Hematopoietic multipotent progenitor cell treated with erythropoietin and hydrocortisone succinate and interleukin-3 and kit ligand, for 8 days (in vitro differentiated cells): ENCODE data around the gene GPR78.

ENCODE experiments used
- DNase-seq: peaks from one replicate; pipeline ENCODE4 v3.0.0-alpha.2; 2015

The GPR78 gene, protein sequence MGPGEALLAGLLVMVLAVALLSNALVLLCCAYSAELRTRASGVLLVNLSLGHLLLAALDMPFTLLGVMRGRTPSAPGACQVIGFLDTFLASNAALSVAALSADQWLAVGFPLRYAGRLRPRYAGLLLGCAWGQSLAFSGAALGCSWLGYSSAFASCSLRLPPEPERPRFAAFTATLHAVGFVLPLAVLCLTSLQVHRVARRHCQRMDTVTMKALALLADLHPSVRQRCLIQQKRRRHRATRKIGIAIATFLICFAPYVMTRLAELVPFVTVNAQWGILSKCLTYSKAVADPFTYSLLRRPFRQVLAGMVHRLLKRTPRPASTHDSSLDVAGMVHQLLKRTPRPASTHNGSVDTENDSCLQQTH

DNA sequence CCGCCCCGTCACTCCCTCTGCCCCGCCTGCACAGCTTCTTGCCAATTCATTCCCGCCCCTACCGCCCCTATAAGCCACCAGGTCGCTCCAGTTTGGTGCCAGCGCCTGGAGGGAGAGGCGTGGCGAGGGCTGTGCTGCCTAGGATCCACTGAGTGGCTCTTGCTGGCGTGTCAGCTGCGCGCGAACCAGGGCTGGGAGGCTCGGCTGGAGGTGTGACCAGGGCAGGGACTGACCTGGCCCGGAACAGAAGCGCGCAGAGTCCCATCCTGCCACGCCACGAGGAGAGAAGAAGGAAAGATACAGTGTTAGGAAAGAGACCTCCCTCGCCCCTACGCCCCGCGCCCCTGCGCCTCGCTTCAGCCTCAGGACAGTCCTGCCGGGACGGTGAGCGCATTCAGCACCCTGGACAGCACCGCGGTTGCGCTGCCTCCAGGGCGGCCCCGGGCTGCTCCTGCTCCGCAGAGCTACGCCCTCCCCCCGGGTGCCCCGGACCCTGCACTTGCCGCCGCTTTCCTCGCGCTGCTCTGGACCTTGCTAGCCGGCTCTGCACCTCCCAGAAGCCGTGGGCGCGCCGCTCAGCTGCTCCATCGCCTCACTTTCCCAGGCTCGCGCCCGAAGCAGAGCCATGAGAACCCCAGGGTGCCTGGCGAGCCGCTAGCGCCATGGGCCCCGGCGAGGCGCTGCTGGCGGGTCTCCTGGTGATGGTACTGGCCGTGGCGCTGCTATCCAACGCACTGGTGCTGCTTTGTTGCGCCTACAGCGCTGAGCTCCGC, at the start of gene GPR78:
GPR78 (plus strand) TSS at position 72 of the 773 bp plus-strand sequence; CDS start at position 663, 591 bp downstream.
- DNase-seq = peak; percentile 32

DNA sequence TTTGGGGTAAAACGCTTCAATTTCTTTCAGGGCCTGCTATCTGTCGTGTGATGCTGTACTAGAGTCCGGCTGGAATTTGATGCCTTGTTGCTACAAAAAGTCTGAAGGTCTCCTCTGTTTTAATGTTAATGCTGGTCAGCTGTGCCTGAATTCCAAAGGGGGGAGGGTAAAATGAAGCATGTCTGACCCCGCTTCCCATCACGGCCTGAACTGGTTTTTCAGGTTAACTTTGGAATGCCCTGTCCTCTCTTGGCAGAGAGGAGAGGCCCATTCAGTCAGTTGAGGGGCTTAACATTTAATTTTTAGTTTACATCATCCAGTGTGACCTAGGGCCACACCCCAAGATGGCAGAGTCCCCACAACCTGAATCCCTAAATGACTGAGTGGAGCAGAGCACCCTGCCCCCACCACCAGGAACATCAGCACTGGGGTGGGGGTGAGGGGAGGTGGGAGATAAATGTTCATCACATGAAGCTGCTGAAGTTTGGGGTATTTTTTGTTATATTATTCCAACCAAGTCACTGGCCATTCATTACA, 47.9 kb upstream of the GPR78 start:
- DNase-seq = no peak

DNA sequence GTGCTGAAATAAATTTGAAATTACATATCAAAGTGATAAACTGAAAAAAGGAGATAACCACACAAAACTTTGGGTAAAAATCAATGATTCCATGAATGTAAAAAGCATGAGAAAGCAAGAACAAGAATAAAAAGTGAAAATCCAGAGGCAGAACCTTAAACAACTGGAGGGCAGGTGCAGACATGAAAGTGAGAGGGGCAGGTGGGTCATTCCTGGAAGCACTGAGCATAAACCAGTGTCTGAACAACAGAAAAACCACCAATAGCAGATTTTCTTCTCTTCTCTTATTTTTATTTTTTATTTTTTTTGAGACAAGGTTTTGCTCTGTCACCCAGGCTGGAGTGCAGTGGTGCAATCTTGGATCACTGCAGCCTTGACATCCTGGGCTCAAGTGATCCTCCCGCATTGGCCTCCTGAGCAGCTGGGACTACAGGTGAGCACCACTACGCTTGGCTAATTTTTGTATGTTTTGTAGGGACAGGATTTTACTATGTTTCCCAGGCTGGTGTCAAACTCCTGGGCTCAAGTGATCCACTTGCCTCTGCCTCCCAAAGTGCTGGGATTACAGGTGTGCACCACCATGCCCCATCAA, 46.8 kb upstream of the GPR78 start:
- DNase-seq = no peak

DNA sequence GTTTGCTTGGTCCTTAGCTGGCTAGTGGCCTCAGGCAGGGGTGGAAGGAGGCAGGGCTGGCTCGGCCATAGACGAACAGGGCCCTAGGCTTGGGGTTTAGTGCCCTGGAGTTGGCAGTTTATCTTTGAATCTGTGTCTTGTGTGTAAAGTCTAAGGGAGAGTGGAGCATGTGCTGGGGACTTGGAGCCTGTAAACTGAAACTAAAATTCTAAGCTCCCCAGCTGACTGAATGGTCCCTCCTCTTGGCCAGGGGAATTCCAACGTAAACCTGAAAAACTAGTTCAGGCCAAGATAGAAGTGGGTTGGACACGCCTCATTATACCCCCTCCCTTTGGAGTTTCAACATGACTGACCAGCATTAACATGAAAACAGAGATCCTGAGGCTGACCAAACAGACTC, 46.1 kb upstream of the GPR78 start:
- DNase-seq = no peak

DNA sequence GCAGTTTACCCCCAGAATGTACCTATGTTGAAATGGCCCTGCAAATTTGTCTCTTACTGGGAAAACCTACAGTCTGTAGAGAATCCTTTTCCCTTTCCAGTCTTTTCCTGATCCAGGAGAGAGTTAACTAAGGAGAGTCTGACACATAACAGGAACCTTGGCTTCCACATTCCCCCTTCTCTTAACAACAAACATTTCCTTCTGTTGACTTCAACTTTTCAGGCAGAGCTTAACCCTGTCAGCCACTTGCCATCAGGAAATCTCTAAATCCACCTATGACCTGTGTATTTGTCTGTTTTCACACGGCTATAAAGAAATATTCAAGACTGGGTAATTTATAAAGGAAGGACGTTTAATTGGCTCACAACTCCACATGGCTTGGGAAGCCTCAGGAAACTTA, 45.6 kb upstream of the GPR78 start:
- DNase-seq = no peak

DNA sequence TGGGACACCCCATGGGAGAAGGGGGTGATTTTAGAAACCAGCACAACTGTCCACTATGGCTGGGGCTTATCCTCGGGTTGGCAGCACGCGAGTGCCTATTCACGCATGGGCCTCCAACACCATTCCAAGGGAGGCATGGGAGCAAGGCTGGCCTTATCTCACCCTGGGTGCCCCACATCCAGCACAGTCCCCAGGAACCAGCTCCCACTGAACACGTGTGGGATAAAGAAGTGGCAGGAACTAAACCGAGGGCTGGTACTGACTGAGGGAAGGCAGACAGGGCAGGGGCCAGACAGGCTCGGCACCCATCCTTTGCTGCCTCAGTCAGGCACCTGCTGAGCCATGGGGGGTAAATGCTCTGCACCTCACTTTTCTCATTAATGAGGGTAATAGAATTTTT, 43.7 kb upstream of the GPR78 start:
- DNase-seq = no peak

DNA sequence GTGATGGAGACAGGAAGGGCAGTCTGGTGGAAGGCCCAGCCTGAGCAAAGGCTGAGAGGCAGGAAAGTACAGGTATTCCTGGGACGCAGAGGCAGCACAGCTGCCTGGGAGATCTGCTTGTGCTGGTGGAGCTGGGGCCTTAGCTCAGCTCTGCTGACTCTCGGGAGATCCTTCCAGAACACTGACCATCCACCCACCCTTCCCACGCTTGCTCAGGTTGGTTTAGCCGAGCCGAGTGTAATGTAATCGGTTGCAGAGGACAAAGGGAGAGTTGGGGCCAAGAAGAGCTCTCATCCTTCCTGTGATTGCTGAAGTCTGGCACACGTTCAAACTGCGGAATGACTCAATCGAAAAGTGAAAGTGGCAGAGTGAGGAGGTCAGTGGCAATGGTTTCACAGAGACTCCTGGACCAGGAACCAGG, 43.1 kb upstream of the GPR78 start:
- no peak for DNase-seq

DNA sequence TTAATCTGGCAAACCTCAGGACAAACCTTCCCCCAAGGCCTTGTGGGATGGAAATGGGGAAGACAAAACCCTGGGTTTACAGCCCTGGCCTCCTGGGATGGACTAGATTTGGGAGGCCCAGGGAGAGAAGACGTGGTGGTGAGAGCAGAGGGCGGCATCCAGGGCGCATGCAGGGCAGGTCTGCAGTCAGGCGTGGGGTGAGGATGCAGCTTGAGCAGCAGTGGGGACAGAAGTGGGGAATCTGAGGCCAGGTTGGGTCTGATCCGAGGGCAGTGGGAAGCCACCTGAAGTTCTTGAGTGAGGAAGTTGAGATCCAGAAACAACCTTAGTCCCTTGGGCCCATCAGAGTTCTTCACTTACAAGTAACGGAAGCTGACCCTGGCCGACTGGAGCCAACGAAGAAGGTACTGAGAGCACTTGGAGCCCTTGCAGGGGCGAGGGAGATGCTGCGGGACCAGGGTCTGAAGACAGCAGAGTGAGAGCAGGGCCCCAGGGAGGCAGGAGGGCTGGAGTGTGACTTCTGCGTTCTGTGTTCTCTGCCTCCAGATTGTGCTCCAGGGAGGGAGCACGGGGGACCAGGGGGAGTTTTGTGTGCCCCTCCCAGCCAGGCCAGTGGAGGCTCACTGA, 42.0 kb upstream of the GPR78 start:
- DNase-seq = no peak

DNA sequence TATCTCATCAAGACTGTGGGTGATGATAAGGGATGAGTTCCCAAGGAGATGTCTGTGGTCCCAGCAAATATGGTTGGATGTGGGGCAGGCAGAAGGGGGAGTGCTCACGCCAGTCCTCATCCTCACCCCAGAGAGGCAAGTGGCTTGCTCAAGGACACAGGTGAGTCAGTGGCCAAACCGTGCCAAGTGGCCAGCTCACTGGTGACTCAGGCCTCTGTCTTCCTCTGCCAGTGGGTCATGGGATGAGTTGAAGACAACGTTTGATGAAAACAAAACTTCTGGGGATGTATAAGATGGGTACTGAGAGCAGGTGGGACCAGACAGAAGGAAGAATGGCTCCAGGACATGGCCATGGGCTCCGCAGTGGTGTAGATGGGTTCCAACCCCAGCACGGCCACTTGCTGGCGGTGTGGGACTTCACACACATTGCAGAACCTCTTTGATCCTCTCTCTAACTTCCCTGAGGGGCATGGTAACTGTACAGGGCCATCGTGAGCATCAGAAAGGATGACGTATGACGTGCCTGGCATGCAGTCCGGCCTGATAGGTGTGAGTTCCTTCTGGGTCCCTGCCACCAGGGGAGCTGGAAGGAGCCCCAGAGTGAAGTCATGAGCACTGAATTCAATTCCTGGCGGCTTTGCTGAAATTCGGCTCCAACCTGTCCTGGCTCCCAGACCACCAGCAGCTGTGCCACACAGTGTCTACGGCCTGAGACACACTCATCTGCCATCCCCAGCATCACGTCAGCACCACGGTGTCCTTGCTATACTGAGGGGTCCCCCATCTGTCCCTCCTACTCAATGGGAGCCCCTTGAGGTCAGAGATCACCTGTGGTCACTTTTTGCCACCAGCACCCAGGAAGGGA, 41.3 kb upstream of the GPR78 start:
- no peak for DNase-seq

DNA sequence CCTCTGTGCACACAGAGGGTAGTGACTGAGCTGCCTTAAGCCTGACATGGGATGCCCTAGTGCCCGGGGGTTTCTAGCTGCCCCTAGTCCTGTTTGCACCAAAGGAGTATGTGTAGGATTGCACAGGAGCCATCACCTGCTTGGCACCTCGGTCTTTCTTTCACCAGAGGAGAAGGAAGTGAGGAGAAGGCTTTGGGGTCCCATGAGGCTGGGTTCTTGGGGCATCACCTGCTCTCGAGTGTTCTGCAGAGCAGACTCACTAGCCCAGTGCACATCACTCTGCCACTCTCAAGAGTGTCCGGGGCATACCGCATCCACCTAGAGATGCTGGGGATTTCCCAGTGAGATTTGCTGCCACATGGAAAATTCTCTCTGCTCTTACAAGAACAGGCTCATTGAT, 40.5 kb upstream of the GPR78 start:
- no peak for DNase-seq

DNA sequence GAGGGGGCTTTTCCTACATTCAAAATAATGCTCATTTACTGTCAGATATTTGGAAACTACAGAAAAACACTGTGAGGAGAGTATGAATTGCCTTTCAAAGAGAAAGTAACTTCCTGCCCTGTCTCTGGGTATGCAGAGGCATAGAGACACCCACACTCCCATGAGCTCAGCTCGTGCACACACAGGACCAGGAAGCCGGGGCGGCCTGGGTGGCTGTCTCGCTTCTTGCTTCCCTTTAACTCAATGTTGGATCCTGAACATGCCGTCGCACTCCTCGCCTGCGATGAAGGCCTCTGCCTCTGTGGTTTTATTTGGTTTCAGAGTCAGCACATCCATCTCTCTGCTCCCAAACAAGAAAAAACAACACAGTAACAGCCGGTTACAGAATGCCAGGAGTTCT, 40.1 kb upstream of the GPR78 start:
- DNase-seq = no peak

DNA sequence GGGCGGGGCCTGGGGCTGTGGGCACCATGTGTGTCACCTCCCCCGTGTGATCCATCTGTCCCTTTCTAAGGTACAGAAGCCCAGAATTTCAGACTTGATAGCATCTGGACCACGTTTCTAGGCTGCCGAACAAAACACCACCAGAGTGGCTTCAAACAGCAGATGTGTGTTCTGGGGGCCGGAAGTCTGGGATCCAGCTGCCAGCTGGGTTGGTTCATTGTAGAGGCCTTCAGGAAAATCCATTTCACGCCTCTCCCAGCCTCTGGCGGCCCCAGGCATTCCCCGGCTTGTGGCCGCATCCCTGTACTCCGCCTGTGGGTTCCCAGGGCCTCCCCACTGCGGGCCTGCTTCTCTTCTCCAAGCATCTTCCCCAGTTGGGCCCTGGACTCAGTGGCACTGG, 39.6 kb upstream of the GPR78 start:
- DNase-seq = no peak

DNA sequence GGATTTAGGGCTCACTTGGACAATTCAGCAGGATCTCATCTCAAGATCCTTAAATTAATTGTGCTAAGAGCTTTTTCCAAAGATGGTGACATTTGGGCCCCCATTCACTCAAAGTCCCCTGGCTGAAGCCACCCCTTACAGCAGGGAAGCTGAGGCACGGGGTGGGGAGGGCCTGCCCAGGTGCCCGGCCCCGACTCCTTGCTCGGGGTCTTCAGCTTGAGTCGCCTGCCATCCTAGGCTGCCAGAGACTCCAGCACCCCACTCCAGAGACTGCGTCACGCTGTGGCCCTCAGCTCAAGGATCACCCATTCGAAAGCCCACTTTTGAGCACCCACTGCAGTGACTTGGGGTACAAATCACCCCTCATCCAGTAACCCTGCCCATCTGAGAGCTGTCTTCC, 39.2 kb upstream of the GPR78 start:
- no peak for DNase-seq

DNA sequence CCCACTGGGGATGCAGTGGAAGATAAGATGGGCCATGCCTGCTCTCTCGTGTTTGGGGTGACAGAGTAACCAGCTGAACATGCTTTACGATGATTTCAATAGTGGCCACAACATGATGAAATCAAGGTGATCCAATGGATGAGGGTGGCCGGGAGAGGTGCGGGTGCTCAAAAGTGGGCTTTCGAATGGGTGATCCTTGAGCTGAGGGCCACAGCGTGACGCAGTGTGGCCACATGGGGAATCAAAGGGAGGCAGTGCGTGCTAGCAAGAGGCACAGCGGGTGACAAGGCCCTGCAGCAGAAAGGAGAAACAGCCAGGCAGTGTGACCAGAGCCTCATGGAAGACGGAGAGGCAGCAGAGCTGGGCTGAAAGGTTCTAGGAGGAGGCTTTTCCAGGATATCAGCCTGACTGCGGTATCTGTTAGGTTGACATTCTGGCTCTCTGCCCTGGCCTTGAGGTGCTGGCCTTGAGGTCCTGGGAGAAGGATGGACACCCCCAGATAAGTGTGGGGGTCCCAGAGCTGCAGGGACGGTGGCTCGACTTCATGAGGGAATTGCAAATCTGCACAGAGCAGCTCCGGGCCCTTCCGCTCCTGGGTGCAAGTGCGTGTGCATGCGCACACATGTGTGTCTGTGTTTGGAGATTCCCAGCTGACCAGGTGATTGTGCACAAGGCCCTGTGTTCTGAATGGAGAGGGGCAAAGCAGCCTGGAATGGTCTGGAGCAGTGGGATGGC, 38.0 kb upstream of the GPR78 start:
- DNase-seq = no peak

DNA sequence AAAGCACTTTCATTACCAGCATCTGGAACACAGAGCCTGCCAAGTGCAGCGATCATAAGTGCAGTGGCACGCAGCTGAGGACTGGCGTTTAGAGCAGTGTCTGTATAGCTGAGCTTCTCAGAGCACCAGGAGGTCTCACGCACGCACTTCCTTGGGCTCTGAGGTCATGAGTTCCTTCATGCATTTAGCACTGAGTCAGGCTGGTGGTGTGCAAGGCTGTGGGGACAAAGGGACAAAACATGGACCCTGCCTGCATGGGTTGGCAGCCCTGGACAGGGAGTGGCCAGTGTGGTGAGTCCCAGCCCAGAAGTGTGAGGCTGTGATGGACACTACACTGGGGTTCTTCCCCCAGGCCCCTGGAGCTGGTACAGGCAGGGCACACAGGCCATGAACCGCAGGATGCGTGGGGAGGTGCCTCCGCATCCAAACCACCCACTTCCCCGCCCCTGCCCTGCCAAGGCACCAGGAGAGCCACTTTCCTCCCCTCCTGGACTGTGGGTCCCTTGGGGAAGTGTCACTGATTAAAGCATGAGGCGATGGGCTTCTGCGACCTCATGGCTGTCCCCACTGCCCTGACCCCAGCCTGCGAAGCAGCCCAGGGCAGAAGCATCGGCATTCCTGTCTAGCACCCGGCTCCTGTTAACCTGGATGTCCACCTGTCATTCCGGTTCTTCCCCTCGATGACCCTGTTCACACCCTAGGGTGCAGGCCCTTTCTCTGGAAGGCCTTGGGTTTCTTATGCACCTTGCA, 37.2 kb upstream of the GPR78 start:
- DNase-seq = no peak

DNA sequence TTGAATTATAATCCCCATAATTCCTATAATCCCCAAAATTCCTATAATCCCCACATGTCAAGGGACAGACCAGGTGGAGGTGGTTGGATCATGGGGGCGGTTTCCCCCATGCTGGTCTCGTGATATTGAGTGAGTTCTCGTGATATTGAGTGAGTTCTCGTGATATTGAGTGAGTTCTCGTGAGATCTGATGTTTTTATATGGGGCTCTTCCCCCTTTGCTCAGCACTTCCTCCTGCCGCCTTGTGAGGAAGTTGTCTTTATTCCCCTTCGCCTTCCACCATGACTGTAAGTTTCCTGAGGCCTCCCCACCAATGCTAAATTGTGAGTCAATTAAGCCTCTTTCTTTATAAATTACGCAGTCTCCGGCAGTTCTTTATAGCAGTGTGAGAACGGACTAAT, 36.6 kb upstream of the GPR78 start:
- DNase-seq = no peak

DNA sequence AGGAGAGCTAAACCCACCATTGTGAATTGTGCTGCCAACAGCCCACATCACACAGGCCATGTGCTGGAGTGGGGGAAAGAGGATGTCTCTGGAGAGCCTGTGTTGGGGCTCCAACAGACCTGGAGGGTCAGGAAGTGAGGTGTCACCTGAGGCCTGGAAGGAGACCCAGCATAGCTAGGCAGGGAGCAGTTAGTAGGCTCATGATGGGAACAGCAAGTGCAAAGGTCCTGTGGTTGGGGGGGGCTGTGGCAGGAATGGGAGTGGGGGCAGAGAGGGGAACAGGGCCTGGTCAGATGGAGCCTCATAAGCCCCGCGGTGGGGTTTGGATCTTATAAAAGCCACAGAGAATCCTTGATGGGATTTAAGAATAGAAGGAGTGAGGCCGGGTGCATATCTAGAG, 35.9 kb upstream of the GPR78 start:
- DNase-seq = no peak

DNA sequence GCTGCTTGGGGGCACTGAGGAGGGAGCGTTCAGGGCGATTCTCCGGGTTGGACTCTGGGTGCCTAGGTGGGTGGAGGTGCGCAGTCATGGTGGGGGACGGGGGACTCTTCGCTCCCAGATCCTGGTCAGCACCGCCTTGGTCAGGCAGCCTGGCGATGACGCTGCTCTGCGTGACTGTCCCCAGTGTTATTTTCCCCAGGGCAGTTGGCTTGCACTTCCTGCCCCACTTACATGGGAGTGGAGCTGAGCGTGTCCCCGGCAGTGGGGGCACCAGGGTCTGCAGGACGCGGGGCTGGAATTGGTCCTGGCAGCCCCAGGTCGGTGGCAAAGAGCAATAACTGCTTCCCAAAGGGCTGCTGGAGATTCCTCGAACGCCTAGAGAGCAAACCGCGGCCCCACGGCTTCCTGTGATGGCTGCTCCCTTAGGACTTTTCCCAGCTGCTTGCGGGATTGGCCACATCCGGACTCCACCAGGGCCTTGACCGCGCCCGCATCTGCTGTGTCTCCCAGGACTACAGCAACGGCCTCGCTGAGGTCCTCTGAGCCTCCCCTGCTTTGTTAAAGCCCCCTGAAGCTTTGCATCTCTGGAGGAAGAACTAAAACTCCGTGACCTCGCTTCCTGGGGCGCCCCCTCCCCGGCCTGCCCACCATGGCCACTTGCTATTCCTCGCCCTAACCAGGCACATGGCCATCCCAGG, 35.3 kb upstream of the GPR78 start:
- no peak for DNase-seq

DNA sequence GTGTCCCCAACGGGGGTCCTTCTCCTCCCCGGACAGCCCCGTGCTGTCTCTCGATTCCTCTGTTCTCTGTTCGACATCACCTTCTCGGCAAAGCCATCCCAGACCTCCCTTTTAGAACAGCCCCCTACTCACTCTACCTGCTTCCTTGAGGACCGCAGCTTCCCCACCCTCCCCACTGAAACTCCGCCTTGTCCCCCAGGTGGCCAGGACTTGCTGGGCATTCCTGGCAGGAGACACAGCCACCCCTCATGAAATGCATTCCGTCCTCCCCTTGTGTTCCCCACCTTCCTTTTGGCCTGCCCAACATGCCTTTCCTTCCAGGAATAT, 34.8 kb upstream of the GPR78 start:
- no peak for DNase-seq

DNA sequence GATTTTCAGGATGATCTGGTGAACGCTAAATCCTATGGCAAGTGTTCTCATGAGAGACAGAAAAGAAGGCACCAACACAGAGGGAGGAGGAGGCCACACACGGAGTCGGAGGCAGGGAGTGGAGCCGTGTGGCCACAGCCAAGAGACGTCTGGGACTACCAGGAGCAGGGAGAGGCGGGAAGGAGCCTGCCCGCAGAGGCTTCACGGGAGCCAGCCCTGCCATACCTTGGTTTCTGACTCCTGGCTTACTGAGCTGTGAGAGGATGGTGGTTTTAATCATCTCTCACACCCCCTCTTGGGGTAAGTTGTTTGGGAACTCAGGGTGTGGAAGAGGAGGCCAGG, 33.5 kb upstream of the GPR78 start:
- no peak for DNase-seq
